HG02981 (cell line): ENCODE data around the gene AVPR2.

Experiments used
- ATAC-seq: cut with Tn5 transposase; IDR thresholded peaks from one replicate; pipeline ENCODE4 v1.9.1; 2021; ENCODE audit warnings: mild to moderate bottlenecking, moderate library complexity; ENCODE audit not compliant: unreplicated experiment

AVPR2 gene

DNA sequence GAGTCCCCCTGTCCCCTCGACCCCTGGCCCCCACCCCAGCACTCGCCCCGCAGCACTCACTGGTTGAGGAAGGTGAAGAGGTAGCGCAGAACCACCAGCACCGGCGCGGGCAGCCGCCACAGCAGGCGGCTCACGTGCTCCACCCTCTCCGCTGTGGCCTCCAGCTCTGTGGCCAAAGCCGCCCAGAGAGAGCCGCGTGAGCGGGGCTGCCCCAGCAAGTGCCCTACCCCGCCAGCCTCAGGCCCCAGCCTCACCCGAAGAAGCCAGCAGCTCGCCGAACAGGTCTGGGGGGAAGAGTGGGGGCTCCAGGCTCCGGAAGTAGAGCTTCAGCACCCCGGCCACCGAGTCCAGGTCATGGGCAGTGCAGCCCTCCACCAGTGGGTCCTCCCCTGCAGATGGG, 6.0 kb downstream of the AVPR2 start:
- no peak for ATAC-seq

DNA sequence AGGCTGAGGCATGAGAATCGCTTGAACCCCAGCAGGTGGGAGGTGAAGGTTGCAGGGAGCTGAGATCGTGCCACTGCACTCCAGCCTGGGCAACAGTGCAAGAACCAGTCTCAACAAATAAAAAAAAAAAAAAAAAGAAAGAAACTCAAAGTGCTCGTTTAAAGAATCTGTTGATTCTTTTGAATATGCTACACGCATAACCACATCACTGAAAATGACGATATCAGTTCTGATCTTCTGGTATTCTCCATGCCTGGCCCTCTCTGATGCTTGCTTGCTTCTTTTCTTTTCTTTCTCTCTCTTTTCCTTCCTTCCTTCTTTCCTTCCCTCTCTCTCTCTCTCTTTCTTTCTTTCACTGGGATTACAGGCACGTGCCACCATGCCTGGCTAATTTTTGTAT, 7.3 kb downstream of the AVPR2 start:
- no peak for ATAC-seq

DNA sequence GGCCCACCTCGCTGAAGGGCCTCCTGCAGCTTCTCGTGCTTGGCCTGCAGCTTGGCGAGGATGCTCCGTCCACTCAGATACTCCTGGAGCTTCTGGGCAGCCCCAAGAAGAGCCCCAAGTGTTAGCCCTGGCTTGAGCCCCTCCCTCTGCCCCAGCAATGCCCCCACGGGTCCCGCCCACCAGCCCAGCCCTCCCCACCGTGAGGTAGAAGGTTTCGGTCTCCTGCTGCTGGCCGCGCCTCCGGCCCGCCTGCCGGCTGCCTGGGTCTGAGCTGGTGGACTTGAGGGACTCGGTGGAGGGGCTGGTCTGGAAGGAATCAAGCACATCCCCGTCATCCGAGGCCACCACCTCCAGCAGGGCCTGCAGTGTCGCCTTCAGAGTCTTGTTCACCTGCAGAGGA, 8.7 kb downstream of the AVPR2 start:
- no peak for ATAC-seq

DNA sequence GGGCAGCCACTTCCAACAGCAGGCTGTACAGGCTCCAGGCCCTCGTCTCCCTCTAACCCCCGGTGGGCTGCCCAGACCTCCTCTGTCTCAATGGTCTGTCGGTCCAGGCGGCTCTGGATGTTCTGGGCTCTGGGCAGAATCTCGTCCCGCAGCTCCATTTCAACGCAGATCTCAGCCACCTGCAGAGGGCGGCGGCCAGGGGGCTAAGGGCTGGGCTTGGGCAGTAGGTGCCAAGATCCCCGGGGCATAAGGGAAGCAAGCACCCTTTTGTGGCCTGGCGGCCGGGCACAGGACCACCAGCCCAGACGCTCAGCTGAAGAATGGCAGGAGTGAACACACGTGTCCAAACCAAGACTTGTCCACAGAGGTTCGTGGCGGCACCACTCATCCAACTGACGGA, 9.2 kb downstream of the AVPR2 start:
- no peak for ATAC-seq

DNA sequence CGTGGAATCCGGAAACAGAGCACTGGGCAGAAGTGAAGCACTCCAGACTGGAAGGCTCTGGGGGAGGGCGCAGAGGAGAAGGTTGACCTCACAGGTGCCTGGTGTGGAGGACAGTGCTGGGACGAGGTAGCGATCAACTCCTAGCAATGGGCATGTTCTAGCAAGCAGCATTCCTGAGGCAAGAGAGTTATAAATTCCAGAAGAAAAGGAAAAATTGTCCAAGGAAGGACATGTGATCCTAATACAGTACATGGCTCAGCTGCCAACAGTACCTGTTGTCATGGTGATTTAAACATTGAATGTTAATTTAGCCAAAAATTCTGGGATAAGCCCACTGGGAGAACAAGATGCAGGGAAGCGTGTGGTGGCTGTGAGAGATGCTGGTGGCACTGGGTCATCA, 13.4 kb downstream of the AVPR2 start:
- no peak for ATAC-seq

DNA sequence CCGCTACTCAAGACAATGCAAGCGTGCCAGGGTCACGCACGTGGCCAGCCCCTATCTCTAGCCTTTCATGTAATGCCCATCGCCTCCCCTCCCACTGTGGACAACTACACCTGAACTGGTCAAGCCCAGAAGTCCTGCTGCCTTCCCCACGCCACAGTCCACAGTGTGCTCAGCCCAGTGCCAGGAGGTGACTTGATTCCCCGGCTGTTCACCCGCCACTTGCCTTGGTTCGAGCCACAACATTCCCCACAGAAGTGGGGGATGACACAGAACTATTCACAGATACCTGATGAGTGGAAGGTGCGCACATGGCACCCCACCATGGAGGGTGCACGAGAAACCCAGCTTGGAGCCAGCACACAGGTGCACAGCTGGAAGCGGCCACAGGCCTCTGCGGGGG, 14.8 kb downstream of the AVPR2 start:
- ATAC-seq: no peak

DNA sequence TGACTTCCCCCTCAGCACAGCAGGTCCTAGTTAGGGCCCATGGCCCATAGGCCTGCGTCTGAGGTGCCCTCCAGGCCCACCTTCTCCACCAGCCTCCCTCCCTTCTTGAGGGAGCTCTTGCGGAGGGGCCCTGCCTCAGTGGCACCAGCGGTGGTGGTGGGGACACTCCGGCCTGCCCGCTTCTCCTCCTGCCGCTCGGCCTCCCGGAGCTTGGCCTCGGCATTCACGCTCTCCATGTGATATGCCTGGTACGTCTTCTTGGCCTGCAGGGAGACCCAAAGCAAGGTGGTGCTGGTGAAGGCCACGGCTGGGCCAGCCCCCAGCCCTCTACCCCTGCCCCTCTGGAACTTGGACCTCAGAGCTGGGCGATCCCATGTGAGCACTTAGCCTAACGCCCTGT, 16.1 kb downstream of the AVPR2 start:
- no peak for ATAC-seq

DNA sequence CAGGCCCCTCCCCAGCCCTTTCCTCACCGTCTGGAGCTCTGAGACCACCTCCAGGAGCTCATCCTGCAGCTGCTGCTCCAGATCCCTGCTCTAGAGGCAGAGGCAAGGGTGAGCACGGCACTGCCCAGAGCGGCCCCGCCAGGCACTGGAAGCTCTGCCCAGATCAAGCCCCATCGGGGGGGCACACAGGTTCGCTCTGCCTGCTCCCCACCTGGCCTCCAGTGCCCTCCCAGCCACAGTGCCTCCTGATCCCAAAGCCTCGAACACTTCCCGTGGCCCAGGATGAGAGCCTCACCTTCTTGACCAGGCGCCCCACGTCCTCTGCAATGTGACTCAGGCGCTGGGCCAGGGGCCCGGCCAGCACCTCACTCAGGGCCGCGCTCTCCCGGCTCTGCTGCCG, 16.6 kb downstream of the AVPR2 start:
- no peak for ATAC-seq

DNA sequence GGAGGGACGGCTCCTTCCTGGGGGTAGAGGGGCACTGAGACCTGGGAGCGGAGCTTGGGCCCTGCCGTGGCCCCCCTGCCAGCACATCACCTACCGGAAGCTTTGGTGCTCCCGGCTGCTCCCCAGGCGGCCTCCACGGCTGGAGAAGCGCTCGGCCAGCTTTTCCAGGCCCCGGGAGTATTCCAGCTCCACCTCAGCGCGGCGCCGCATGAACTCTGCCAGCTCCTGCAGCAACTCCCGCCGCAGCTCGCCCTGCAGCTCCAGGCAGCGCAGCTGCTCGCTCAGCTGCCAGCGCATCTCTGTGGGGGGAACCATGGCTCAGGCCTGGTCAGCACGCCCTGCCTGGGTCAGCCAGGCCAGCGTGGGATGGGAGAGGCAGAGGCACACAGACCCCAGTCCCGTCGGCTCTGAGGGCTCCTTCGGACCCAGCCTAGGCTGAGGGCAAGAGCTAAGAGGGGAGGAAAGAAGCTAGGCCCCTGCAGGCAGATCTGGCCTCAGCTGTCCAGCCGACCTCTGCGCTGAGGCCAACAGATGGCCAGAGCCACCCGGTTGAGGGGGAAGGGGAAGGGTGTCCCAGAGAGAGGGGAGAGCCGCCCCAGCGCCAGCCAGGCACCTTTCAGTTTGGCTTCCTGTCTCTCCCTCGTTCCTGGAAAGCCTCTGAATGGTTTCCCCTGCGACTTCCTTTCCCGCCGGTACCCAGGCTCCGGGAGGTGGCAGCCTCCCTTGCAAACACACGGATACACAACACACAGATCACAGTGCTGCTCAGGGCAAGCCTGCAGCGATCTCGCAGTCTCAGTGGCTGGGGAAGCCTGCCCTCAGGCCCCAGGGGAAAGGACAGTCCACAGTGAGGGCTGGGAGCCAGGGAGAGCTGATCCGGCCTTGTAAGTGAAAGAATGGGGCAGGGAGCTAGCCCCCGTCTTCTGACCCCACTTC, 17.3 kb downstream of the AVPR2 start:
- no peak for ATAC-seq

DNA sequence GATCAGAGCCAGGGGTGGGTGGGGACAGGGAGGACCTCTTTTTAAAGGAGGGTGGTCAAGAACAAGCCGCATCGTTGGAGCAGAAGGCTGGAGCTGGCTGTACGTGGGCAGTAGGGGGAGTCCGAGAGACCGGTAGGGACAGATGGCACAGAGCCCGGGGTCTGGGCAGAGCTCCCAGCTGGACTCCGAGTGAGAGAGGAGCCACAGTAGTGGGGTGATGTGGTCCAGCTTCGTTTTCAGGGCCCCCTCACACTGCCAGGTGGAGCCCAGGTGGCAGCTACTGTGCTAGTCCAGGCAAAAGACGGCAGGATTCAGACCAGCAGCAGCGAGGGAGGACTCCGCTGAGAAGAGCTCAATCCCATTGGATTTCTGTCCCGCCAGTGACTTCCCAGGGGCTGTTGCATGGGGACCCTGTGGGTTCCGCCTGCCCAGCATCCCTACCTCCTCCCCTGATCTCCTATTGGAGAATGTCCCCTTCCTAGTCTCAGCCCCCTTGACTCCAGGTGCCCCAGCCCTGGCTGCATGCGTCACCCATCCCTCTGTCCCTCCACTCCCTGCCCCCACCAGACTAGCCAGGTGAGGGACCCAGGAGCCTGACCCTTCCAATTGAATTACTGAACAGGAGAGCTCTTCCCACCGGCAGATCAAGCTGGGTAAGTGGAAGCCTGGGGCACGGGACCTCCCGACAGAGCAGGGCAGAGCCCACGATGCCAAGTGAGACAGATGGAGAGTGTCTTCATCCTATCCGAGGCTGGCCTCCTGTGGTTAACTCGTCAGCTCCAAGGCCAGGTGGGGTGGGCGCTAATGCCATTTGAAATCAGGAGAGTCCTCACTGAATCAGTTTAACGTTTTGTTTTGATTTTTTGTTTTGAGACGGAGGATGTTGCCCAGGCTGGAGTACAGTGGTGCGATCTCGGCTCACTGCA, 18.7 kb downstream of the AVPR2 start:
- no peak for ATAC-seq

DNA sequence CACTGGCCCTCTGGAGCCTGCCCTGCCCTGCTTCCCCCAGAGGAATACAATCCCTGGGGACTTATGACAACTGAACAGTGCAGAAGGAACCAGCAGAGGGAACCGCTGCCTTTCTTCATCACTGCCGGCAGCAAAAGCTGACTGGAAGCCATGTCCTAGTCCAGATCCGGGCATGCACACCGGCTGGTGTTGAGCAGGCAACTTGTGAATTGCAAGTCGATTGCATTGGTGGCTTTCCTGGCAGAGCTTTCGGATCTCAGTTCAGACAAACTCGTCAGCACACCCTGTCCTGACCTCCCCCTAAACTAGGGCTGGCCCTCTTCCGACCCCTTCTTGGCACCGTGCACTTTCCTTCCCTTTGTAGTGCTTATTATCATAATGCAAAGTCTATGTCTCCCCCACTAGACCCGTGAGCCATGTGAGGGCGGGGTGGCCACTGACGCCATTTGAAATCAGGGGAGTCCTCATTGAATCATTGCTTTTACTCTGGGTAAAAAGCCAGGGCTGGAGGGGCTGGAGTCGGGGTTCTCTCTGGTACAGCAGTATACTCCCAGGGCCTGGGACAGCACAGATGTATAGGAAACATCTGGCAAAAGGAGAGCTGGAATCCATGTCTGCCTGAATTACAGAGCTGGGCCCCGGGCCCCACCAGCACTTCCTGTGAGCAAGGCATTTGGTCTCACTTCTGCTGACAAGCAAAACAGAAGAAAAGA, 19.8 kb downstream of the AVPR2 start:
- ATAC-seq: no peak

DNA sequence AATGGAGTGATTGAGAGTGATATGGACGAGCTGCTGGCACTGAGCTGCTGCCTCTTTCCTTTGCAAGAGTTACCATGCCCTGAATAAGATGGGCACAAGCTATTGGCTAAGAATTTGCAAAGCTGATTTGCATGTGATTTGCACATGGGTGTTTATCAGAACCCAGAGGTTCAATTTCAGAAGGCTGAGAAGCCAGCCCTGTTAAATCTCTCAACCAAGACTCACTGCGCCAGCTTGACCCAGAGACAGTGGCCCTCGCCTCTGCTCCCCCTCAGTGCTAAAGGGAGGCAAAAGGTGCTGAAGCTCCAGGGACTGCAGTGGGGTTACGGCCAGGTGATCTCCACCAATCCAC, 20.9 kb downstream of the AVPR2 start:
- ATAC-seq: no peak

DNA sequence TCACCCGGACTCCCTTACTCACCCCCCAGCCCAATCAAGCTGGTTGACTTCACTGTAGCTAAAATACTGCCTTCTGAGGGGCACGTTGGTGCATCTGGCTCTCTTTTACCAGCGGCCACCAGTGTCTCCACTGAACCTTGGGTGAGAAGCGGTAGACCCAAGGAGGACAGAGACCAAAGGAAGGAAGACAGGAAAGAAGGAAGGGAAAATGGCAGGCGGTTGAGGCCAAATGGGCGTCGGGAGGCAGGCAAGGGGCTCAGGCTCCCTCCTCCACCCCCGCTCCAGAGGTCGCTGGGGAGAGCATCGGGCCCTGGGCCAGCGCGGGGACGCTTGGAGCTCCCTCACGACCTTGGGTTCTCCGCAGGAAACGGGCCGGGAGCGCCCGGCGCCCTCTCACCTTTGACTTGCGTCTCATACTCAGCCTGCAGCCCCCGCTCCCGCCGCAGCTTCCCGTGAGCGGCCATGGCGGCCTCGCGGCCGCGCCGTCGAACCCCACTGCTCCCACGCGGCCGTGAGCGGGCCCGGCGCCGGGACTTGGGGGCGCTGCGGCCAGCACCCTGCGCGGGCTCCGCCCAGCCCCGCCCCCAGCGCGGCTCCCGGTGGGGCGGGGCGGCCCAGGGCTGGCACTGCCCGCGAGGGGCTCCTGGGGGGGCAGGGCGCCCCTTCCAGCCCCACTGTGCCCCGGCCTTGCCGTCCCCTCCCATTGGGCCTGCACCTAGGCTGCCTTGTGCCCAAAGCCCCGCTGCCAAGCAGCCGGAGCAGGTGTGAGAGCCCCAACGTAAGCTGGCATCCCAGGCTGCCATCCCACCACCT, 21.5 kb downstream of the AVPR2 start, which contains the start of gene ARHGAP4:
TSS of gene ARHGAP4 (minus strand) at position 526 of the 813 bp plus-strand sequence. CDS start at position 464, 62 bp downstream.
- ATAC-seq: no peak

DNA sequence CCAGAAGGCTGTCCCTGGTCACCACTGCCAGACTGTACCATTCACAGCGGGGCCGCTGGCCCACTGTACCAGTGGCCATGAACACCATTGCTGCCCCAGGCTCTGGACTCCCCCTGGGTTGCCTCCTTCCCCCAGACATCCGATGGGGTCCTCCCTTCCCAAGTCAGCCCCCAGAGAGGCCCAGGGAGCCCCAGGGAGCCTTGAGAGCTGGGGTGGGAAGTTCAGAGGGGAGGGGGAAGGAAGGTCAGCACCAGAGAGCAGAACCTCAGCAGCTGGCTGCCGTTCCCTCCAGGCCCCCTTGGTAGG, 22.0 kb downstream of the AVPR2 start:
- no peak for ATAC-seq

DNA sequence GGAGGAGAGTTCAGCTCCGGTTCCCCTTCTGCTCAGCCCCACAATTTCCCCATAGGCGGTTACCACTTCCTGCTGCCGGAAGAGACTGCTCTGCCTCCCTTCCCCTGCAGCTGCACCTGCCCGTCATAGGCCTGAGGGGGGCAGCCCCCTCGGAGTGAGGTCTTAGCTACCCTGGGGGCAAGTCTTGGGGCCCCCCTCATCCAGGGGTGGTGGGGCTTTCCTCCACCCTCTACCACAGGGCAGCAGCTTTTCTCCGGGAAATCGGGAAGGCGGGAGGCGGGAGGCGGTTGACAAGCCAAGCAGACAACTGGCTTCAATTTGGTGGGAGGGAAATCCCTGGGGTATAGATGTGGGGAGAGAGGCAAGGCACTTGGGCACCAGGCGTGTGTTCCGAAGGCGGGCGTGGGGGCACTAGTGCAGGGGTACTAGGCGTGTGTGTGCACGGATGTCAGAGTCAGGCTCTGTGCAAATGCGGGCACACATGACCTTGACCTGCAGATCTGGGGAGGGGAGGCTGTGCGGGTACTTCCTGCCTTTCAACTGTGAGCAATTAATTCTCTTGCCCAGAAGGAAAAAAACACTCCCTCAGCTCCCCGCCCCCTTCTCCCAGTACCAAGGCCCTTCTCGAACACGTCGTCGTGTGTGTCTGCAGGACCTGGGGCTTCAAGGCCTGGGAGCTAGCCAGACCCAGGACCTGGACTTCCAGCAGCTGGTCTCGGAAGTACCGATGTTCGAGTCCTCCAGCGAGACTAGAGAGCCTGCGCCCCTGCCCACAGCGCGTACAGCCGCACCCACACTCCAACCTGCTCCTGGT, 22.6 kb downstream of the AVPR2 start:
- peak; percentile 45 for ATAC-seq

DNA sequence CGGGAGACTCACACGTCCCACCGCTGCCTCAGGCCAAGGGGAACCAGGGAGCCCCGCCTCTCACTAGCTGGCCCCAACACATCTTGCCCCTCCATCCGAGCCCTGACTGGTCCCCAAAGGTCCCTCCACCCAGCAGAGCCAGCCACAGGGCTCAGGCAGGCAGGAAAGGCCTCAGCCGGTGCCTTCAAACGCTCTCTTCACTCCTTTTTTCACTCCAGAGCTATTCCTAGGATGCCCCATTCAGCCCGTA, 23.1 kb downstream of the AVPR2 start:
- no peak for ATAC-seq

DNA sequence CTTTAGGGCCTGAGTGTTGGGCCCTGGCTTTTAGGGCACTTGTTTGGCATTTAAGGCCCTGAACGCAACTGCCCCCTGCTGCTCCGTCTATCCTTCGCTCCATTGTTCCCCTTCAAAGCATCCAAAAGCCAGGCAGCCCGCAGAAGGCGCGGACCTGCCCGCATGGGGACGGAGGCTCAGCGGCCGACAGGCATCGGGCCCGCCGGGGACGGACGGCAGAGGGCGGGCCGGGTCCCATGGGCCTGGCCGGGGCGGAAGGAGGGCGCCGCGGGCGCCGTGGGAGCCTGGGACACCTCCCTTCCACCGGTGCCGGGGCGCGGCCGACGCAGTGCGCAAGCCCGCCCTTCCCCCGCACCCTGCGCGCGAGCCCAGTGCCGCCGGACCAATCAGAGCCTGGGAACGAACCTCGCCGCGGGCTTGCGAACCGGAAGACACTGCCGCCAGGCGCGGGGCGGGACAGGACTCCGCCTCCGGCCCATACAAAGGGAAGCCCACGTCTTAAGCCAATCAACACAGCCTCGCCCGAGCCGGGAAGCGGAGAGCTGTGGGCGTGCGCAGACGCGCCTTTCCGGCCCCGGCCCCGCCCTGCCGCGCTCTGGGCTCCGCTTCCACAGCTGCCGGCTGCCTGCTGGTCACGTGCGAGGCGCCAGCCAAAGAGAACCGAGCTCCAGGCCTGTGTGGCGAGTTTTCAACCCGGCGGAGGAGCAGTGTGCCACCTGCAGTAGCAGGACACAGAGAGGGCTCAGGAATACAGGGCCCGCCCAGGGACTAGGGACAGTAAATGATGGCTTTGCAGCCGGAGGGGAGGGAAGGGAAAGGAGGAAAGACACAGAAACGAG, 23.7 kb downstream of the AVPR2 start:
- ATAC-seq: peak; percentile 69

DNA sequence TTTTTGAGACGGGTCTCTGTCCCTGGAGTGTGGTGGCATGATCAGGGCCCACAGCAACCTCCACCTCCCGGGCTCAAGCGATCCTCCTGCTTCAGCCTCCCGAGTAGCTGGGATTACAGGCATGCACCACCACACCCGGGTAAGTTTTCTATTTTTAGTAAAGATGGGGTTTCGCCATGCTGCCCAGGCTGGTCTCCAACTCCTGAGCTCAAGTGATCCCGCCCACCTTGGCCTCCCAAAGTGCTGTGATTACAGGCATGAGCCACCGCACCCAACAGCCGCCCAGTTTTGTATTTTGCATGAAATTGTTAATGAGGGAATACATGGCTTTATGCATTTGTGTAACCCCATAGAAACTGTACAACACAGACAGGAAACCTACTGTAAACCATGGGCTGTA, 24.4 kb downstream of the AVPR2 start:
- no peak for ATAC-seq

DNA sequence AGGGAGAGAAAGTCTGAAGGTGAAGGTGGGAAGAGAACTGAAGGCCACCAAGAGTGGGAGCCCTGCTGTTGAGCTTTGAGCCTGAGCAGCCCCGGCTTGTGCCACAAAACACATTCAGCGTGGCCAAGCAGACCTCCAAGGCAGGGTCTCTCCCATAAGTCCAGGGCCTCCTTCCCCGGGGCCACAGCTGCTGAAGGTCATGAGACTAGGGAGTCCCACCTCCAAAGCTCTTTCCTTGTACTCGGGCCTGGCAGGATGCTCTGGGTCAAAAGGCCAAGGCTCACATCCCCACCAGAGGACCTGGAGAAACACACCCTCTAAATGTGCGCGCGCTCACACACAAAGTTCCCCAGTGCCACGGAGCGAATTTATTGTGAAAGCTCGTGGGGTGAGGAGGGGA, 25.1 kb downstream of the AVPR2 start:
- ATAC-seq: no peak
